HG03280 (cell line): Measurements from ENCODE around the gene ECSCR.
A peak's percentile ranks its signal among the peaks of the same experiment; 100 is the strongest.

Experiments used
- ATAC-seq: cut with Tn5 transposase; IDR thresholded peaks from one replicate; pipeline ENCODE4 v1.9.1; 2021; ENCODE audit warnings: mild to moderate bottlenecking, moderate library complexity; ENCODE audit not compliant: unreplicated experiment

The ECSCR gene

DNA sequence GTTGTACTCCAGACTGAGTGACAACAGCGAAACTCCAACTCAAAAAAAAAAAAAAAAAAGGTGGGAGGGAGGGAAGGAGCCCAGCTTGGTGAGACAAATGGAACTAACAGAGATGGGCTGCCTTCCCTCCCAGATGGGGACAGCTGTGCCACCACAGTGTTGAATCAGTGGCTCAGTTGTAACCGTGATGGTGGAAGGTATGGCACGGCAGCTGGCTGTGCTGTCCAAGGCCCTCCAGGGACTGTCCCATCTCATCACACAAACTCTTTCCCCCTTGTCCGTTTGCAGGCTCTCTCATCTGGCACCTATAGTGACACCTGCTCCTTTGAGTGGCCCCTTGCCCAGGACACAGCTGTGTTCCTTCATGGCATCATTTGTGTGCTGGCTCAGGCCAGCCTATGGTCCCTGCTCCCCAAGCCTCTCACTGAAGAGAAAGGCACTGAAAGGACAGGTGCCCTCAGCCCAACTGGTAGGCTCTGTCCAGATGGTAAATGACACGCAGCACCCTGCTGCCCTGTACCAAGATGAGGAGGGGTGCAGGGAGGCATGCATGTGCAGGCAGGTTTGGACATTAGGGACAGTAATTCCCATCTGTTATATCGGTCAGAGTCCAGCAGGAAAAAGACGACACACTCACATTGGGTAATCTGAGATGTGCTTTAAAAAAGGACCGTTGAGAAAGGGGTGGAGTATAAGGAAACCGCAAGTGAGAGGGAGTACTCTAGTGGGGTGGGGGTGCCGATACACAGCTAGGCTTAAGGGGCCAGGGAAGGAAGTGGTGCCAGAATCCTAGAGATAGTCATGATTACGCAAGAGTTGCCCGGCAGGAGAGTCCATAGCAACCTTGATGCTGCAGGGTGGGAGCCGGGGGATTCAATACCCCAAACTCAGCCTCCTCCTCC, 12.6 kb upstream of the ECSCR start:
- no peak for ATAC-seq

DNA sequence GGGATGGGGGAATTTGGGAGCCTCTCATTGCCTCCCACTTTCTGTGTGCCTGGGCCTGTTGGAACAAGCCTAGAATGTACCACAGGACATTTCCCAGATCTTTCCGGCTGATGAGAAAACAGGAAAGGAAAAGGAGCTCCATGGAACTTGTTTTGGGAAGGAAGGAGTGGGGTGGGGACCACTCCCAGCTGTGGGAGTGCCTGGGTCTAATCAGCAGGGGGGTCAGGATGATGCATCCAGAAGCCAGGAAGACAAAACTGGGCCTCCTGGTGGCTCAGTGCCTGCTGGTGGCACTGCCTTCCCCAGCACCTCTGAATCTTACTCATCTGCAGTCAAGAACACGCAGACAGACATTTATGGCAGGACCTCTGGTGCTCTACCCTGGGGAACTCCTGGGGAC, 11.0 kb upstream of the ECSCR start:
- ATAC-seq = no peak

DNA sequence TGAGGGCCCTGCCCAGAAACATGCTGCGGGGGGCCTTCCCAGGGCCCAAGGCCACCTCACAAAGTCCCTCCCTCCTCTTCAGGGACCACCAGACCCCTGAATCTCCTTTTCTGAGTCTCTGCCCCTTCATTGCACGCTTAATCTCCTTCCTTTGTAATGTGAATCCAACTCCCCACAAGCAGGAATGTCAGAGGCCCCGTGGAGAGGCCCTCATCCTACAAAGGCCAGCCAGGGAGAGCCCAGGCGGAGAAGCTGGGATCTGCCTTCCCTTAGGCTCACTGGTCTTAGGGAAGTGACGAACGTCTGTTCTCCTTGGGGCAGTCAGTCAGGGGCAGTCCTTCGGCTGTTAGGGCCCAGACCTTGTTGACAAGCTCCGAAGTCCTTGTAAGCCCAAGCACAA, 10.6 kb upstream of the ECSCR start:
- ATAC-seq = no peak

DNA sequence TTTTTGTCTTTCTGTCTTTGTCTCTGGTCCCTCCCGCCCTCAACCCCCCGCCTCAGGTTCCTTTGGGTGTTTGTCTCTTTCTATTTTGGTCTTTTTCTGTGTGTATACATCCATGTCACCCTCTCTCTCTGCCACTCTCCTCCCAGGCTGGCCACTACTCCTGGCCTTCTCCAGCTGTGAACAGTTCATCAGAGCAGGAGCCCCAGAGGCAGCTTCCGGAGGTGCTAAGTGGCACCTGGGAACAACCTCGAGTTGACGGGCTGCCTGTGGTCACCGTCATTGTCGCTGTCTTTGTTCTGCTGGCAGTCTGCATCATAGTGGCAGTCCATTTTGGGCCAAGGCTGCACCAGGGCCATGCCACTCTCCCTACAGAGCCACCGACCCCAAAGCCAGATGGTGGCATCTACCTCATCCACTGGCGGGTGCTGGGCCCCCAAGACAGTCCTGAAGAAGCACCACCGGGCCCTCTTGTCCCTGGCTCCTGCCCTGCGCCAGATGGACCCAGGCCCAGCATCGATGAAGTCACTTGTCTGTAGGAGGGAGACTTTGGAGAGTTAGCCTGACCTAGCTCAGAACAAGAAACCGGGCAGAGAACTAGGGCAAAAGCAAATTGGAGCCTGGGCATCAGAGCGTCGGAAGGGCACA, 10.0 kb upstream of the ECSCR start:
- ATAC-seq = no peak

DNA sequence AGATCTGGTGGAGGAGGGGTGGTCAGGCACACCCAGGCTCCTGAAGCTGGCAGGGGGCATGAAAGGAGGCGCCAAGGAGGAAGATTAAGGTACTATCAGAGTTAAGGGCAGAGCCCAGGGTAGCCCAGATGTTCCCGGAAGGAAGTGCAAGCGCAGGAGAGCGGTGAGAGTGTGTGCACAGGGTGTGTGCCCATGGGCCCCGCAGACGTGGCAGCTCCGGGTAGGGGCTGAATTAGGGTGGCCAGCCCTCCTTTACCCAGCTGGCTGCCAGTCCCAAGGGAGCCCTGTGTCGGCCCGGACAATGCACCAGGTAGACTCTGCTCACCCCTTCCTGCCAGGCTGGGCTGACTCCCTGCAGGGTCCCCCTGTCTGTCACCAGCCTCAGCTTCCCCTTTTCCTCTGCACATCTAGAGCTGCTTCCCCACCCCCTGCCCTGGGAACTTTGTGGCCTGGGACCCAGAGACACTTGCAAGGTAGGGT, 8.3 kb upstream of the ECSCR start, which contains the start of gene SMIM33:
SMIM33 (plus strand) TSS at position 184 of the 480 bp plus-strand sequence; CDS start at position 302, 118 bp downstream.
- no peak for ATAC-seq

DNA sequence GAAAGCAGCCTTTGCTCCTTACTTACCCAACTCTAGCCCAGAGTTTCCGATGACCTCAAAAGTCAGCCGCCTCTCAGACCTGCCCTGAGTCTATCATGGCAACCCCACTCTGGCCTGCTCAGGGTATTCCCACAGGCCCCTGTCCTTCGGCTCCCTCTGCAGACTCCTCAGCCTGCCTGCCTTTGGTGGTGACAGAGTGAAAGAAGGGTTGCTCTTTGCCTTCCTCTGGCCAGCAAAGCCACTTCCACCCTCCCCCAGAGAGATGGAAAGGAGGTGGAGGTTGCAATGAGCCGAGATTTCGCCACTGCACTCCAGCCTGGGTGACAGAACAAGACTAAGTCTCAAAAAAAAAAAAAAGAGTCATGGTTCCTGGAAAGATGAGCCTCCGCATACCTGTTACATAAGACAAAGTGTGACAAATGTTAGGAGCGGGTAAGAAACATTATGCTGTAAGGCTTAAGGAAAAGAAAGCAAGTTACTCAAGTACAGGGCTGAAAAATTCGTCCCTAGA, 5.9 kb upstream of the ECSCR start:
- no peak for ATAC-seq

DNA sequence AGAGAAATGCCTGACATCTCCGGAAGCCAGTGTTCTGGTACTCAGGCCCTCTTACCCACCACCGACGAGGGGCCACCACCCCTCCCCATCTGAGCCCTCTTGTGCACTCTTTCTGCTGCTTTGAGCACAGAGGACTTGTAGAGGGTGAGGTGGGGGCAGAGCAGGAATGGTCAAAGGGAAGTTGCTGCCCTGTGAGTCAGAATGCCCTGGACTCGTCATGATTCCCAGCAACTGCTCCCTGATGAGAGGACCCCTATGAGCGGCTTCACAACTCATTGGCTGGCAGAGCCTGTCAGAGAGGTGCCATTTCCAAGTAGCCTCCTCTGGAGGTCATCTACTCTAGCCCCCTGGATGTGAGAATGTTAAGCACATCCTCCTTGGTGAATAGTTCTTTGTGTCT, 845 bp downstream of the ECSCR start:
- ATAC-seq = no peak

DNA sequence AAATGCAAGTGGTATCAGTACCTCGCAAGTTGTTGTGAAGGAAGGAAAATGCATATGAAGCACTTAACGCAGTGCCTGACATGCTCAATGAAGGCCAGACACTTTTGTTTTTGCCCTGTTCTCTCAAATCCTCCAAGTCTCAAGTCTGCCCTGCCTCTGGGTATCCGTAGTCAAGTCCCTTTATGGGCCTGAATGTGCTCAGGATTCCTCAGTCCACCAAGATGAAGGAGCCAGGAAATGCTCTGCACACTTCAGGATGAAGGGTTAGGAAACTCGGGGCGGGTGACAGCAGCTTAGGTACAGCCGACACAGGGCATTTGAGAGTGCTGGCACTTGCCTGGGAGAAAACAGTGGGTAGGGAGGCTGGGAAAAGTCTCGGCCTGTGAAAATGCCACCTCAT, 1.4 kb downstream of the ECSCR start:
- no peak for ATAC-seq

DNA sequence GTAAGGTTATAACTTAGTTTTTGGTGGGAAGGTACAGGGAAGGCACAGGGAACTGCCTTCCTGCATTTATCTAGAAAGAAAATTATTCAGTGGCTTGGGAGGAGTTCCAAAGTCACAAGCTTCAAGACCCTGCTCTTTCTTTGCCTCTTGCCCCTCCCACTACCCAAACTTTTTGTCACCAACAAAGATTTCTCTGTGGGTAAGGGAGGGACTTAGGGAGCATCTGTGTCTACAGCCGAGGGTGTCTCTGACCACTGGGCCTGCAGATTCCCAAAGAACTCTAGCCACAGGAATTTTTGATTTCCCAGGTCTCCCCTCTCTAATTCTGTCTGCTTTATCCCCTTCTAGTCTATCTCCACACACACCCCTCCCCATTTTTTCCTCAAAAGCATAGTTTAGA, 2.1 kb downstream of the ECSCR start:
- ATAC-seq = no peak

DNA sequence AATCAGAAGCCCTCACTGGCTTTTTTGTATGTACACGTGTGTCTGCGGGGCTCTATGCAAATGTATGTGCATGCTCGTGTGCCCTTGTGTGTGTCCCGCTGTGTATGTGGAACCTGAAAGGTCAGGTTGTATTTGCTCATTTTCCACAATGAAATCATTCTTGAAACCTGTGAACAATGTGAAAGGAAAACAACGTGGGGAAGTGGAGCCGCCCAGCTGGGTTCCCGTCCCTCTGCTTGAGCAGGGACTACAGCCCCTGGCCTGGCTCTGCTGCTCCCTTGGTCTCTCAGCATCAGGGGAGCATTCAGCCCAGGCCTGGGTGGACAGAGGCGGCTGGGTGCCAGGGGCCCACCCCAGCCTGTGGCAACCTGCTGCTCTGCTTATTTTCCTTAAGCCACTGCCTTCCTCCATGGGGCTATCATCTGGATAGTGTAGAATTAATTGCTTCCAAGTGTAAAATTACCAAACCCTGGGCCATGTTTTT, 3.0 kb downstream of the ECSCR start:
- peak; percentile 44 for ATAC-seq

DNA sequence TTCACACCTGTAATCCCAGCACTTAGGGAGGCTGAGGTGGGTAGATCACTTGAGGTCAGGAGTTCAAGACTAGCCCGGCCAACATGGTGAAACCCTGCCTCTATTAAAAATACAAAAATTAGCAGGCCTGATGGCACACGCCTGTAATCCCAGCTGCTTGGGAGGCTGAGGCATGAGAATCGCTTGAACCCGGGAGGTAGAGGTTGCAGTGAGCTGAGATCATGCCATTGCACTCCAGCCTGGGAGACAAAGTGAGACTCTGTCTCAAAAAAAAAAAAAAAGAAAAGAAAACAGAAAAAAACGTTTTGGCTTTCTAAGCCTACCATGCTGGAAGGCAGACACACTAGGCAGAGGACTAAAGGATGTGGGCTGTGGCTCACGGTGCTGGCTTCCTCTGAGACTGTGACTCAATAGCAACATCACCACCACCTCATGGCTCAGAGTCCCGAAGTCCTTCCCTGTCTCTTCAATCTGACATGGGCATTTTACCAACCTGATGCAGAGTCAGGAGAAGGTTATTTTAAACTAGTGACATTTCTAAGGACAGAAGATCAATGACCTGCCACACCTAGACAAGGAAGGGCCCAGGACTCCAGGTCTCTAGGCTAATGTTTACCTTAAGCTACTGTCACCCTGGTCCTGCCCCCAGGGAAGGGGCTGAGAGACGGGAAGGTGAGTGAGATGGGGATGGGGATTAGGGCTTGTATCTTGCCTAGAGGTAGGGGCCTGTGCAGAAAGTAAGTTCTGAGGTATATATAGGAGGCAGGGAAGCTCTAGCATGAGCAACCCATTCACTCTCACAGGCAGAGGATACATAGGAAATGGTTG, 3.7 kb downstream of the ECSCR start:
- ATAC-seq = peak; percentile 52

DNA sequence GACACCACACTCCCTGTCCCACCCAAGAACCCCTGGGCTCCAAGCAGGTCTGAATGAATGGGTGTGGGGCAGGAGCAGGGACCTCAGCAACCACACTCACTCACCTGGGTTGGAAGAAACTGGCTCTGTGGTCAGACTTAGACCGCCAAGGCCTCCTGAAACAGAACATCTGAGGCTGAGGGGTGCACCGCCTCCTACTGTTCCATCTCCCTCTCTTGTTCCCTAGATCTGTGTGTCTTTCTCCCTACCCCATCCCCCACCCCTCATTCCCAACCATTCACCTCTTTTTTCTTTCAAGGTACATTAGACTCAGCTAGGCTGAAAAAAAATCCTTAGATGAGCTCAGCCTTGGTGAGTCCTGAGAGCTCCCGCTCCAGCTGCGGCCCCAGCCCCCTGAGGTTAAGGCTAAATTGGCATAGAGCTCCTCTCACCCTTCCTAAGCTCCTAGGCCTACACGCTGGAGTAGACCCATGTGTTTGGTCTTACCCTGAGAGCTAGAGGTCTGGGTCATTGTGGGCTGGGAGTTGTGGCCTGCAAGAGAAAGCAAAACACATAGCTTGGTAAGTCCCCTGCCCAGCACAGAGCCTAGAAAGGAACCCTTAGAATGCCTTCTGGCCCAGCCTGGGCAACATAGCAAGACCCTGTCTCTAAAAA, 4.8 kb downstream of the ECSCR start:
- no peak for ATAC-seq

DNA sequence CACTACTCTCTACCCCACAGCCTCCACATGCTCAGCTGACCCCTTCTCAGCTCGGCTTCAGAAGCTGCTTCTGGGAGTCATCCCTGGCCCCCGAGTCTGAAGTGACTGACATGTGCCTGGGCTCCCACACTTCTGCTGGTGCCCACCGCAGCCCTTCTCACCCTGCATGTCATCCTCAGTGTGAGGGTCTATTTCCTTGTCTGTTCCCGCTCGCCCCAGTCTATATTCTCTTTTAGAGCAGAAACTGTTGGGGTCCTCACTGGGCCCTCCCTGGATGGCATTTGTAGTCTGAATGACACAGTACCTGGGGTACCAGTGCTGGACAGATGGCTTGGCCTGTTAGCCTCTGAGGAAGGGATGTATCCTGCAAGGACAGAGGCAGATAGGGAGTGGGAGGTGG, 5.3 kb downstream of the ECSCR start:
- ATAC-seq = no peak

DNA sequence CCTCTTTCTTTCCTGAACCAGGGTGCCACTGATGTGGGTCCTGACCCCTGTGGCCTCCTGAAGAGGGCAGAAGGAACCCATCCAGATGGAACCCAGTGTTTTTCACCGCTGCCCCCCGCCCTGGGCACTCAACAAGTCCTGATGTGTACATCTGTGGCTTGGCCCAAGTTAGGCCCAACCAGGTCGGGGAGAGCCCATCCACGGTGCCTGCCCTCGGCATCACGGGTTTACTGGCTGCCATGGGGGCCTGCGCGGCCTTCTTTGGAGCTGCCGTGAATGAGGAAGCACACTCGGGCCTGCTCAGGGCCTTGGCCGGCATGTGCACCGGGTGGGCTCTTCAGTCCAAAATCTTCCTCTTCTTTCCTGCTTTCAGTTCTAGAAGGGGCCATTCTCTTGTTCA, 5.8 kb downstream of the ECSCR start:
- ATAC-seq = no peak

DNA sequence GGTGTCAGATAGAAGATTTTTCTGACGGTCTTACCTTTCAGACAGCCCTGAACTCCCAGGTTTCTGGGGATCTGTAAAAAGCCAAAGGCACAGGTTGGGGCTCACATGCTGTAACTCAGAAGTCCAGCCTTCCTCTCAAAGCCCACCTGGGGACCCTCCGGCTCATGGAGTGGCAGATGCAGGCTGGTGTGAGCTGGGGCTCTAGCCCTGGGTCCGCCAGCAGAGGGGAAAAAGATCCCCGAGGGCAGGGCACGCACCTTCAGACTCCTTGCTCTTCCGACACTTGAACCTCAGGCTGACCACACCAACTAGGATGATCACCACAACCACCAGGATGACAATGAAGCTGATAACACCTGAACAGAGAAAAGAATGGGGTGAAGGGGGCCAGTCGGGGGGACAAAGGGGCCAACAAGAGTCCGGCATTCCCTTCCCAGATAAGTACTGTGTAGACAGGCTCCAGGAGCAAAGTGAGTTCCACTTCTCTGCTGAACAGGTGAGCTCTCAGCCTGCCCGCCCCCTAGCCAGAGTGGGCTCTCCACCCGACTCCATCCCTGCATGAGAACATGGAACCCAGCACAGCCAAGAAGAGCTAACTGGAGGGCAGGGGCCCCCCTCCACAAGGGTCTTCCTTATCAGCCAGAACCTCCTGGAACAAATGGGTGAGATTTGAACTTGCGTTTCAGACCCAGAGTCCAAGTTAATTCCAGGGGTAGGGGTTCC, 7.8 kb downstream of the ECSCR start:
- no peak for ATAC-seq

DNA sequence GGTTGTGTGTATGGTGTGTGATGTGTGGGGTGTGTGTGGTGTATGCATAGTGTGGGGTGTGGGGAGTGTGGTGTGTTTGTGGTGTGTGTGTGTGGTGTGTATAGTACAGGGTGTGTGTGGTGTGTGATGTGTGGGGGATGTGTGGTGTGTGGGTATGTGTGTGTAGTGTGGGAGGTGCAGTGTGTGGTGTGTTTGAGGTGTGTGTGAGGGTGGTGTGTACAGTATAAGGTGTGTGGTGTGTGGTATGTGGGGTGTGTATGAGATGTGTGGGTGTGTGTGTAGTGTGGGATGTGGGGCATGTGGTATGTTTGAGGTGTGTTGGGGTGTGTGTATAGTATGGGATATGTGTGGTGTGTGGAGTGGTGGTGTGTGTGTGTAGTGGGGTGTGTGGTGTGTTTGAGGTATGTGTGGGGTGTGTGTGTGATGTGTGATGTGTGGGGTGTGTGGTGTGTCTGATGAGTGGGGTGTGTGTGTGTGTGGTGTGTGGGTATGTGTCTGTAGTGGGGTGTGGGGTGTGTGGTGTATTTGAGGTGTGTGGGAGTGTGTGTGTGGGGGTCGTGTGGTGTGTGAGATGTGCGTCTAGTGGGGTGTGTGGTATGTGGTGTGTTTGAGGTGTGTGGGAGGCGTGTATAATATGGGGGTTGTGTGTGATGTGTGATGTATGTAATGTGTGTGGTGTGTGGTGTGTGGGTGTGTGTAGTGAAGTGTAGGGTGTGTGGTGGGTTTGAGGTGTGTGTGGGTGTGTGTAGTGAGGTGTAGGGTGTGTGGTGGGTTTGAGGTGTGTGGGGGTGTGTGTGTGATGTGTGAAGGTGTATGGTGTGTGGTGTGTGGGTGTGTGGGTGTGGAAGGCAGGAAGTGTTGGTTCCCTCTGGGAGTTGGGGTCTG, 8.6 kb downstream of the ECSCR start:
- no peak for ATAC-seq

DNA sequence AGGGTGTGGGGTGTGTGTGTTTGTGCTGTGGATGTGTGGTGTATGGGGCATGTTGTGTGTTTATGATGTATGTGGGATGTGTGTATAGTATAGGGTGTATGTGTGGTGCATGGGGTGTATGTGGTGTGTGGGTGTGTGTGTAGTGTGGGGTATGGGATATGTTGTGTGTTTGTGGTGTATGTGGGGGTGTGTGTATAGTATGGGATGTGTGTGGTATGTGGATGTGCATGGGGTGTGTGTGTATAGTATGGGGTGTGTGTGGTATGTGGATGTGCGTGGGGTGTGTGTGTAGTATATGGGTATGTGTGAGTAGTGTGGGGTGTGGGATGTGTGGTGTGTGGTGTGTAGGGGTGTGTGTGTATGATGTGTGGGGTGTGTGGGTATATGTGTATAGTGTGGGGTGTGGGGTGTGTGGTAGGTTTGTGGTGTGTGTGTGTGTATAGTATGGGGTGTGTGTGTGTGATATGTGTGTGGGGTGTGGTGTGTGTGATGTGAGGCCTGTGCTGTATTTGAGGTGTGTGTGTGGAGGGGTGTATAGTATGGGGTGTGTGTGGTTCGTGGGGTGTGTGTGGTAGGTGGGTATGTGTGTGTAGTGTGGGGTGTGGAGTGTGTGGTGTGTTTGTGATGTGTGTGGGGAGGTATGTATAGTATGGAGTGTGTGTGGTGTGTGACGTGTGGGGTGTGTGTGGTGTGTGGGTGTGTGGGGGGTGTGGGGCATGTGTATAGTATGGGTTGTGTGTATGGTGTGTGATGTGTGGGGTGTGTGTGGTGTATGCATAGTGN, 10.5 kb downstream of the ECSCR start:
- ATAC-seq = no peak

DNA sequence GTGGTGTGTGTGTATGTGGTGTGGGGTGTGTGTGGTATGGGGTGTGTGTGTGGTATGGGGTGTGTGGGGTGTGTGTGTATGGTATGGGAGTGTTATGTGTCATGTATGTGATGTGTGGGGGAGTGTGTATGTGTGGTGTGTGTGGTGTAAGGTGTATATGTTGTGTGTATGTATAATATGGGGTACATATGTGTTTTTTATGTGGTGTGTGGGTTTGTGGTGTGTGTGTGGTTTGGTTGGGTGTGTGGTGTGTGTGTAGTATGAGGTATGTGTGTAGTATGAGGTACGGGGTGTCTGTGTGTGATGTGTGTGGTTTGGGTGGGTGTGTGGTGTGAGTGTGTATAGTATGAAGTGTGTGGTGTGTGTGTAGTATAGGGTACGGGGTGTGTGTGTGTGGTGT, 11.4 kb downstream of the ECSCR start:
- ATAC-seq = no peak
